ENCODE data around the gene XRCC4.
"Not testable (repeated sequence)": the region's sequence is repeated elsewhere in the genome, so short reads cannot be mapped to it uniquely, and the experiment has no call there.

Gene XRCC4

GRCh38 chr5:83076742-83077661, at the start of gene XRCC4, which contains the start of gene TMEM167A:
XRCC4 (plus strand) TSS chr5:83077547; CDS start chr5:83104920, 27,373 bp downstream.
TMEM167A (minus strand) TSS chr5:83077394; CDS start chr5:83077323, 71 bp downstream.
- peak; percentile 84 for DNase-seq

GRCh38 chr5:83029912-83030311, 47.4 kb upstream of the XRCC4 start:
- no peak for DNase-seq

- DNase-seq: no peak
Measured at GRCh38 chr5:83031381-83031780, 46.0 kb upstream of the XRCC4 start.

GRCh38 chr5:83034036-83034435, 43.3 kb upstream of the XRCC4 start:
- DNase-seq: no peak

- DNase-seq: no peak
Measured at GRCh38 chr5:83034528-83035207, 42.7 kb upstream of the XRCC4 start.

GRCh38 chr5:83035373-83036100, 41.8 kb upstream of the XRCC4 start:
- no peak for DNase-seq

- DNase-seq: no peak
Measured at GRCh38 chr5:83036991-83037575, 40.3 kb upstream of the XRCC4 start.

GRCh38 chr5:83038924-83039323, 38.4 kb upstream of the XRCC4 start:
- DNase-seq: no peak

- DNase-seq: no peak
Measured at GRCh38 chr5:83042507-83042906, 34.8 kb upstream of the XRCC4 start.

- no peak for DNase-seq
Measured at GRCh38 chr5:83044926-83045325, 32.4 kb upstream of the XRCC4 start.

GRCh38 chr5:83048277-83048676, 29.1 kb upstream of the XRCC4 start:
- DNase-seq: no peak

GRCh38 chr5:83048811-83049210, 28.5 kb upstream of the XRCC4 start:
- DNase-seq: no peak

- no peak for DNase-seq
Measured at GRCh38 chr5:83049370-83049885, 27.9 kb upstream of the XRCC4 start.

- no peak for DNase-seq
Measured at GRCh38 chr5:83050723-83051340, 26.5 kb upstream of the XRCC4 start.

GRCh38 chr5:83055166-83055565, 22.2 kb upstream of the XRCC4 start:
- no peak for DNase-seq

GRCh38 chr5:83058726-83059125, 18.6 kb upstream of the XRCC4 start:
- no peak for DNase-seq

GRCh38 chr5:83059341-83059740, 18.0 kb upstream of the XRCC4 start:
- DNase-seq: no peak

- DNase-seq: no peak
Measured at GRCh38 chr5:83066548-83067110, 10.7 kb upstream of the XRCC4 start.

GRCh38 chr5:83067377-83067776, 10.0 kb upstream of the XRCC4 start:
- not testable (repeated sequence) for DNase-seq

GRCh38 chr5:83069096-83069799, 8.1 kb upstream of the XRCC4 start:
- no peak for DNase-seq
